Measurements from ENCODE around the gene TAF4. TPM values are rescaled to one million over a fixed set of nuclear protein-coding genes. Genes with fewer than 3 reads are reported as not detected.

The TAF4 gene
- total and polyA plus RNA-seq, 2 of the 13 experiments (the other 11 are each of a cell fraction or from before 2014, with no cell fraction given), result 5.9 to 12.0 TPM

DNA sequence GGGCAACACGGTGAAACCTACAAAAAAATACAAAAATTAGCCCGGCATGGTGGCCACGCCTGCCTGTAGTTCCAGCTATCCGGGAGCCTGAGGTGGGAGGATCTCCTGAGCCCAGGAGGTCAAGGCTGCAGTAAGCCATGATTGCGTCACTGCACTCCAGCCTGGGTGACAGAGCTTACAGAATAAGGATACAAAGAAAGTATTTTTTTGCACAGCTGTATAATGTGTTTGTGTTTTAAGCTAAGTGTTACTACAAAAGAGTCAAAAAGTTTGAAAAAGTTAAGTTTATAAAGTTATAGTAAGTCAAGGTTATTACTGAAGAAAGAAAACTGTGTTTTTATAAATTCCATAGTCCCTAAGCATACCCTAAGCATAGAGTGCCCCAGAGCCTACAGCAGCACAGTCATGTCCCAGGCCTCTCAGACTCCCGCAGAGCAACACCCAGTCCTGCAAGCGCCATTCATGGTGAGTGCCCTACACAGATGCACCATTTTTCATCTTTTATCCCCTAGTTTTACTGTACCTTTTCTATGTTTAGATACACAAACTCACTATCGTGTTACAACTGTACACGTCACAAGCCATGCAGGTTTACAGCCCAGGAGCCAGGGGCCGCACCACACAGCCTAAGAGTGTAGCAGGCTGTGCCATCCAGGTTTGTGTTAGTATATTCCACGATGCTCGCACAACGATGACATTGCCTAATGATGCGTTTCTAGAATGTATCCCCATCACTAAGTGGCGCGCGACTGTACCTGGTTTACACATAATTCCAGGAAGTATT lies 22.4 kb downstream of the TAF4 start (continued):
- TF ChIP-seq SOX6 (IDR thresholded peaks at IDR 0.05) (no peak), SOX6 (CRISPR knock-in tag; IDR thresholded peaks at IDR 0.05) (peak; percentile 72), SMARCC2 (IDR thresholded peaks at IDR 0.05) (no peak), GATAD2A (CRISPR knock-in tag; IDR thresholded peaks at IDR 0.05) (peak; percentile 94), NPAS2 (CRISPR knock-in tag; IDR thresholded peaks at IDR 0.05; ENCODE audit: borderline replicate concordance) (no peak), HMGA1 (CRISPR knock-in tag; conservative IDR thresholded peaks at IDR 0.05) (no peak), SP4 (CRISPR knock-in tag; IDR thresholded peaks at IDR 0.05) (no peak), POGZ (CRISPR knock-in tag; IDR thresholded peaks at IDR 0.05) (no peak), ZFYVE20 (CRISPR knock-in tag; IDR thresholded peaks at IDR 0.05; ENCODE audit: borderline replicate concordance, low read depth) (no peak), GPN1 (CRISPR knock-in tag; IDR thresholded peaks at IDR 0.05; ENCODE audit: borderline replicate concordance) (no peak), ZNF543 (CRISPR knock-in tag; IDR thresholded peaks at IDR 0.05) (peak; percentile 55; the same call in 1 of the 2 replicates), ZNF713 (CRISPR knock-in tag; IDR thresholded peaks at IDR 0.05) (no peak), RBM22 (optimal IDR thresholded peaks at IDR 0.05; ENCODE audit: low read length) (peak; percentile 11), ZNF143 (CRISPR knock-in tag; IDR thresholded peaks at IDR 0.05) (peak; percentile 45; the same call in 1 of the 2 replicates), SMC3 (IDR thresholded peaks at IDR 0.05; ENCODE audit: low read length) (peak; percentile 60), KDM5A (IDR thresholded peaks at IDR 0.05; ENCODE audit: borderline replicate concordance, low read length) (peak; percentile 48; the same call in 1 of the 2 replicates), HMG20A (CRISPR knock-in tag; IDR thresholded peaks at IDR 0.05; ENCODE audit: borderline replicate concordance) (peak; percentile 76), FOSL2 (CRISPR knock-in tag; IDR thresholded peaks at IDR 0.05) (peak; percentile 75)
- TF ChIP-seq, protein P1, sequence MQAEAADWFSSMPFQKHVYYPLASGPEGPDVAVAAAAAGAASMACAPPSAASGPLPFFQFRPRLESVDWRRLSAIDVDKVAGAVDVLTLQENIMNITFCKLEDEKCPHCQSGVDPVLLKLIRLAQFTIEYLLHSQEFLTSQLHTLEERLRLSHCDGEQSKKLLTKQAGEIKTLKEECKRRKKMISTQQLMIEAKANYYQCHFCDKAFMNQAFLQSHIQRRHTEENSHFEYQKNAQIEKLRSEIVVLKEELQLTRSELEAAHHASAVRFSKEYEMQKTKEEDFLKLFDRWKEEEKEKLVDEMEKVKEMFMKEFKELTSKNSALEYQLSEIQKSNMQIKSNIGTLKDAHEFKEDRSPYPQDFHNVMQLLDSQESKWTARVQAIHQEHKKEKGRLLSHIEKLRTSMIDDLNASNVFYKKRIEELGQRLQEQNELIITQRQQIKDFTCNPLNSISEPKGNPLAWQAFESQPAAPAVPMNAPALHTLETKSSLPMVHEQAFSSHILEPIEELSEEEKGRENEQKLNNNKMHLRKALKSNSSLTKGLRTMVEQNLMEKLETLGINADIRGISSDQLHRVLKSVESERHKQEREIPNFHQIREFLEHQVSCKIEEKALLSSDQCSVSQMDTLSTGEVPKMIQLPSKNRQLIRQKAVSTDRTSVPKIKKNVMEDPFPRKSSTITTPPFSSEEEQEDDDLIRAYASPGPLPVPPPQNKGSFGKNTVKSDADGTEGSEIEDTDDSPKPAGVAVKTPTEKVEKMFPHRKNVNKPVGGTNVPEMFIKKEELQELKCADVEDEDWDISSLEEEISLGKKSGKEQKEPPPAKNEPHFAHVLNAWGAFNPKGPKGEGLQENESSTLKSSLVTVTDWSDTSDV (CRISPR knock-in tag; IDR thresholded peaks at IDR 0.05), result no peak
- TF ChIP-seq, protein P2, sequence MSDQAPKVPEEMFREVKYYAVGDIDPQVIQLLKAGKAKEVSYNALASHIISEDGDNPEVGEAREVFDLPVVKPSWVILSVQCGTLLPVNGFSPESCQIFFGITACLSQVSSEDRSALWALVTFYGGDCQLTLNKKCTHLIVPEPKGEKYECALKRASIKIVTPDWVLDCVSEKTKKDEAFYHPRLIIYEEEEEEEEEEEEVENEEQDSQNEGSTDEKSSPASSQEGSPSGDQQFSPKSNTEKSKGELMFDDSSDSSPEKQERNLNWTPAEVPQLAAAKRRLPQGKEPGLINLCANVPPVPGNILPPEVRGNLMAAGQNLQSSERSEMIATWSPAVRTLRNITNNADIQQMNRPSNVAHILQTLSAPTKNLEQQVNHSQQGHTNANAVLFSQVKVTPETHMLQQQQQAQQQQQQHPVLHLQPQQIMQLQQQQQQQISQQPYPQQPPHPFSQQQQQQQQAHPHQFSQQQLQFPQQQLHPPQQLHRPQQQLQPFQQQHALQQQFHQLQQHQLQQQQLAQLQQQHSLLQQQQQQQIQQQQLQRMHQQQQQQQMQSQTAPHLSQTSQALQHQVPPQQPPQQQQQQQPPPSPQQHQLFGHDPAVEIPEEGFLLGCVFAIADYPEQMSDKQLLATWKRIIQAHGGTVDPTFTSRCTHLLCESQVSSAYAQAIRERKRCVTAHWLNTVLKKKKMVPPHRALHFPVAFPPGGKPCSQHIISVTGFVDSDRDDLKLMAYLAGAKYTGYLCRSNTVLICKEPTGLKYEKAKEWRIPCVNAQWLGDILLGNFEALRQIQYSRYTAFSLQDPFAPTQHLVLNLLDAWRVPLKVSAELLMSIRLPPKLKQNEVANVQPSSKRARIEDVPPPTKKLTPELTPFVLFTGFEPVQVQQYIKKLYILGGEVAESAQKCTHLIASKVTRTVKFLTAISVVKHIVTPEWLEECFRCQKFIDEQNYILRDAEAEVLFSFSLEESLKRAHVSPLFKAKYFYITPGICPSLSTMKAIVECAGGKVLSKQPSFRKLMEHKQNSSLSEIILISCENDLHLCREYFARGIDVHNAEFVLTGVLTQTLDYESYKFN (CRISPR knock-in tag; conservative IDR thresholded peaks at IDR 0.05), result peak; percentile 76
- TF ChIP-seq, protein P3, sequence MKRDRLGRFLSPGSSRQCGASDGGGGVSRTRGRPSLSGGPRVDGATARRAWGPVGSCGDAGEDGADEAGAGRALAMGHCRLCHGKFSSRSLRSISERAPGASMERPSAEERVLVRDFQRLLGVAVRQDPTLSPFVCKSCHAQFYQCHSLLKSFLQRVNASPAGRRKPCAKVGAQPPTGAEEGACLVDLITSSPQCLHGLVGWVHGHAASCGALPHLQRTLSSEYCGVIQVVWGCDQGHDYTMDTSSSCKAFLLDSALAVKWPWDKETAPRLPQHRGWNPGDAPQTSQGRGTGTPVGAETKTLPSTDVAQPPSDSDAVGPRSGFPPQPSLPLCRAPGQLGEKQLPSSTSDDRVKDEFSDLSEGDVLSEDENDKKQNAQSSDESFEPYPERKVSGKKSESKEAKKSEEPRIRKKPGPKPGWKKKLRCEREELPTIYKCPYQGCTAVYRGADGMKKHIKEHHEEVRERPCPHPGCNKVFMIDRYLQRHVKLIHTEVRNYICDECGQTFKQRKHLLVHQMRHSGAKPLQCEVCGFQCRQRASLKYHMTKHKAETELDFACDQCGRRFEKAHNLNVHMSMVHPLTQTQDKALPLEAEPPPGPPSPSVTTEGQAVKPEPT (CRISPR knock-in tag; IDR thresholded peaks at IDR 0.05; ENCODE audit: low read depth), result no peak
- TF ChIP-seq, protein P4, sequence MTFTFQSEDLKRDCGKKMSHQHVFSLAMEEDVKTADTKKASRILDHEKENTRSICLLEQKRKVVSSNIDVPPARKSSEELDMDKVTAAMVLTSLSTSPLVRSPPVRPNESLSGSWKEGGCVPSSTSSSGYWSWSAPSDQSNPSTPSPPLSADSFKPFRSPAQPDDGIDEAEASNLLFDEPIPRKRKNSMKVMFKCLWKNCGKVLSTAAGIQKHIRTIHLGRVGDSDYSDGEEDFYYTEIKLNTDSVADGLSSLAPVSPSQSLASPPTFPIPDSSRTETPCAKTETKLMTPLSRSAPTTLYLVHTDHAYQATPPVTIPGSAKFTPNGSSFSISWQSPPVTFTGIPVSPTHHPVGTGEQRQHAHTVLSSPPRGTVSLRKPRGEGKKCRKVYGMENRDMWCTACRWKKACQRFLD (CRISPR knock-in tag; IDR thresholded peaks at IDR 0.05; ENCODE audit: borderline replicate concordance), result 0 out of 2 replicates have a peak, but pooled peaks have one; percentile 81

All from HepG2 (cell line).